Lower lobe of right lung (tissue), 2 donors: Measurements from ENCODE around the gene CSF1. TPM values are rescaled to one million over a fixed set of nuclear protein-coding genes. Genes with fewer than 3 reads are reported as not detected.

Experiments used
- ATAC-seq, 2 donors: fragments of 200-7000 bp; cut with Tn5 transposase; one replicate each; pipeline ENCODE4 v1.9.1; 2020 to 2022; ENCODE audit warnings: mild to moderate bottlenecking in 2 of 2, moderate library complexity in 2 of 2
- DNase-seq: peaks from one replicate; pipeline ENCODE4 v3.0.0-alpha.2; 2020
- H3K27ac ChIP-seq: fragments of 200-600 bp; one replicate; pipeline ENCODE4 v1.8.0; 2022
- H3K27me3 ChIP-seq: fragments of 200-600 bp; one replicate; pipeline ENCODE4 v1.8.0; 2022; ENCODE audit warnings: low read depth
- H3K36me3 ChIP-seq: fragments of 200-600 bp; one replicate; pipeline ENCODE4 v1.8.0; 2022; ENCODE audit warnings: mild to moderate bottlenecking
- H3K4me1 ChIP-seq: fragments of 200-600 bp; one replicate; pipeline ENCODE4 v1.8.0; 2022
- H3K4me3 ChIP-seq: fragments of 200-600 bp; one replicate; pipeline ENCODE4 v1.8.0; 2022; ENCODE audit warnings: mild to moderate bottlenecking
- H3K9me3 ChIP-seq: fragments of 200-600 bp; one replicate; pipeline ENCODE4 v1.8.0; 2022
- CTCF ChIP-seq: fragments of 200-600 bp; IDR thresholded peaks from one replicate; pipeline ENCODE4 v1.8.0; 2022; ENCODE audit warnings: antibody characterized with exemption, mild to moderate bottlenecking
- intact Hi-C: fragments of 100-400 bp; cut with DNase I; formaldehyde crosslinking; loops from one replicate; pipeline ENCODE4 v1.11.0; 2022
- total RNA-seq: library from RNA; stranded (reverse); fragmentation: NEBNext Ultra II Directional; extraction: Animal tissue kit (Norgen Biotek cat#: 25700); gene quantifications from one replicate; pipeline ENCODE4 v1.2.1, GENCODE V29; 2021
- donor health status: DM: no; HTN: yes; CAD: no; lungs with severe emphysema.

Gene CSF1
- total RNA-seq, 1 donor from 2014 or later: 64.3 TPM

DNA sequence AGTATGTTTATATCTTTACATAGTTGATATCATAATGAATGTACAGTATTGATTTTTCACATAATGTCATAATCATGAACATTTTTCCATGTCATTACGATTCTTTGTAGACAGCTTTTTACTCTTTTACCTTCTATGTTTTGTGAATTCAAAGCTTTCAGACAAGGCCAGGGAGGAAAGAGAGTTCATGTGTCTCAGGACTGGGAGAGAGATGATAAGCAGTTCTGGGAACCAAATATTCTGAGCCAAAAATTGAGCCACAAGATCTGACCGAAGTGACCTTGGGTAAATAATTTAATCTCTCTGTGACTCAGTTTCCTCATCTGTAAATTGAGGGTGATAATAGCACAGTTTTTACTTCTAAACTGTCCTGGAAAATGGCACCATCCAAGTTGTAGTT lies 31.8 kb downstream of the CSF1 start:
- DNase-seq (no peak), ATAC-seq (no peak)
- TF ChIP-seq CTCF: no peak
- H3K27ac ChIP-seq: no peak overlapping the region
- peaks cover 7% of the 10 kb centered on the region for H3K4me1 ChIP-seq
- no peak overlapping the region for H3K4me3 ChIP-seq
- H3K9me3 ChIP-seq: peaks cover 3% of the 10 kb centered on the region
- no peaks in the 10 kb centered on the region for H3K36me3 ChIP-seq
- no peaks in the 10 kb centered on the region for H3K27me3 ChIP-seq
- intact Hi-C loops: no loop called here

DNA sequence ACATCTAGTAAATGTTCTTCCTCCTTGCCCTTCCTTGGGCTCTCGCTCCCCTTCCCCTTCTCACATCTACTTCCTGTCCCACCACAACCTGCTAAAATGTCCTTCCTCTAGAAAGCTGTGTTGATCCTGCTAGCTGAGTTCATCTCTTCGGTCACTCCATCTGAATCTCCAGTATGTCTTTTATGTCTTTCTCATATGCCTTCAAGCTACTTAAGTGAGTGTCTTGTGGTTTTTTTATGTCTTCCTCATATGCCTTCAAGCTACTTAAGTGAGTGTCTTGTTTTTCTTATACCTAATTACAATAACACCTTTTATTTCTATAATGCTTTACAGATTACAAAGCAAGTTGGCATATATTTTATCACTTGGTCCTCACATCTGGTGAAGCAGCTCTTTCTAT lies 33.9 kb downstream of the CSF1 start:
- intact Hi-C loops: no loop called here
- Histone ChIP-seq H3K27ac (no peak overlapping the region), H3K27me3 (no peaks in the 10 kb centered on the region), H3K4me3 (no peak overlapping the region), H3K4me1 (peaks cover 16% of the 10 kb centered on the region), H3K36me3 (no peaks in the 10 kb centered on the region), H3K9me3 (no peaks in the 10 kb centered on the region)
- TF ChIP-seq CTCF: no peak
- DNase-seq (no peak), ATAC-seq (no peak)

DNA sequence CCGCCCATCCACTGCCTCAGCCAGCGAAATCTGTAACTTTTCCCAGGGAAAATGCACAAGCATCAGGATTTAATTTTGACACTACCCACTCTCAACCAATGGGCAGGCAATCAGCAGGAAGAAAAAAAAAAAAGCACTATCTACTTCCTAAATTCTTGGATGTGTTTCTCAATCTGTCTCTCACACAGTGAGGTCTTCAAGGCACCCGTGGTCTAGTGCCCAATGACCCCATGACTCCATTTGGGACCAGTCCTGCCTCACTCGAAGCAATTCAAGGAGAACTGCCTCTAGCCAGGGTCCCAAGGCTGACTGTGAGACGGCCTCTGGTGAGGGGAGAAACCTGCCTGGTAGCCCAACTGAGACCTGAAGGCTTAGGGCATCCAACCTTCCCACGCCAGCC lies 35.9 kb downstream of the CSF1 start:
- H3K27me3 ChIP-seq: no peaks in the 10 kb centered on the region
- no peak overlapping the region for H3K4me3 ChIP-seq
- H3K27ac ChIP-seq: no peak overlapping the region
- peaks cover 16% of the 10 kb centered on the region for H3K4me1 ChIP-seq
- no peak for DNase-seq
- no peaks in the 10 kb centered on the region for H3K36me3 ChIP-seq
- no peaks in the 10 kb centered on the region for H3K9me3 ChIP-seq
- ATAC-seq: peak; percentile 16 to 27
- no peak for TF ChIP-seq CTCF
- intact Hi-C loops: no loop called here

- DNase-seq (no peak), ATAC-seq (peak; percentile 78 to 84)
- intact Hi-C loops: no loop called here
These were observed 37.1 kb downstream of the CSF1 start for GRCh38 chr1:109947582-109948284.

DNA sequence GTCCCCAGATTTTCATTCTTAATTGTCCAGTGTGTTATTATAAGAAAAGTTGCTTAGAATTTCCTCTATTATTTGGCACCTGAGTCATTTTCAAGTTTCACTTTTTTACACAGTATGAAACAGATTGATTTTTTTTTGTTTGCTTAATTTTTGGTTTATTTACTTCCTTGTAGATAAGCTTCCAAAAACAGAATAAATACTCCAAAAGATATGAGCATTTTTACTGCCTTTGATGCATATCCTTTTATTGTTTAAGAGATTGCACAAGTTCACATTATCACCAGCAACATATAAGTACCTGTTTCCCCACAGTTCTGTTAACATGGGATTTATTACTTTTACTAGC lies 37.6 kb downstream of the CSF1 start:
- TF ChIP-seq CTCF: no peak
- no peaks in the 10 kb centered on the region for H3K36me3 ChIP-seq
- peak in 1 of 2 donors; percentile 49 for ATAC-seq
- DNase-seq: no peak
- peak overlapping the region; percentile 68 for H3K27ac ChIP-seq
- H3K4me1 ChIP-seq: peaks cover 16% of the 10 kb centered on the region
- intact Hi-C loops: no loop called here
- no peak overlapping the region for H3K4me3 ChIP-seq
- no peaks in the 10 kb centered on the region for H3K9me3 ChIP-seq
- H3K27me3 ChIP-seq: no peaks in the 10 kb centered on the region

More at GRCh38 chr1:109947582-109948284, 37.1 kb downstream of the CSF1 start:
- Histone ChIP-seq H3K36me3 (no peaks in the 10 kb centered on the region), H3K4me1 (peaks cover 16% of the 10 kb centered on the region), H3K4me3 (no peak overlapping the region), H3K27ac (peak overlapping the region; percentile 68), H3K9me3 (no peaks in the 10 kb centered on the region), H3K27me3 (no peaks in the 10 kb centered on the region)
- TF ChIP-seq CTCF: no peak
